SK-N-SH (cell line): Measurements from ENCODE around the gene DERL3. TPM values are rescaled to one million over a fixed set of nuclear protein-coding genes. Genes with fewer than 3 reads are reported as not detected.
"Not testable (repeated sequence)": the region's sequence is repeated elsewhere in the genome, so short reads cannot be mapped to it uniquely, and the experiment has no call there.

Source experiments
- CTCF ChIA-PET: fragments of 300-600, 350-600 bp; formaldehyde crosslinking; extraction: SDS; loops from one replicate; lab custom pipeline; 2021; lab: Yijun Ruan, JAX
- POLR2A ChIA-PET: fragments of 350-600 bp; sonication (Branson Sonifier 250); formaldehyde crosslinking; extraction: SDS; loops from one replicate; lab custom pipeline; 2020; ENCODE audit warnings: antibody characterized with exemption, inconsistent platforms; lab: Yijun Ruan, JAX
- DNase-seq: peaks from one replicate; pipeline ENCODE4 v3.0.0; 2012
- H2AFZ ChIP-seq: fragments of 200-600 bp; sonication (generic); 2 replicates; pipeline ENCODE4 v1.8.1; 2016; ENCODE audit warnings: antibody characterized with exemption, mild to moderate bottlenecking, low read depth
- H3F3A ChIP-seq: fragments of 200-600 bp; sonication (generic); replicated peaks from 2 replicates; pipeline ENCODE3; 2016; ENCODE audit warnings: antibody characterized with exemption, mild to moderate bottlenecking; ENCODE audit not compliant: insufficient read depth
- H3K27ac ChIP-seq, 2 experiments: fragments of 200-500 bp in 1 of 2; fragments of 200-600 bp in 1 of 2; sonication (Bioruptor generic) in 1 of 2; sonication (generic), shearing (Covaris generic) in 1 of 2; 2 replicates each; pipeline versions ENCODE4 v1.5.1 to v1.6.1; 2014 to 2016; ENCODE audit warnings: low read depth in 2 of 2, inconsistent platforms in 1 of 2, low read length in 1 of 2, mild to moderate bottlenecking in 1 of 2, mixed read lengths in 1 of 2
- H3K27me3 ChIP-seq: fragments of 200-600 bp; sonication (generic), shearing (Covaris generic); 2 replicates; pipeline ENCODE4 v1.6.1; 2016; ENCODE audit warnings: mixed run types; ENCODE audit not compliant: insufficient read depth
- H3K36me3 ChIP-seq, 2 experiments: fragments of 200-500 bp in 1 of 2; fragments of 200-600 bp in 1 of 2; sonication (Bioruptor generic) in 1 of 2; sonication (generic) in 1 of 2; replicated peaks in 1 of 2; 2 replicates each; pipeline versions ENCODE3 to v1.5.1; 2014 to 2016; ENCODE audit warnings: low read length in 1 of 2, mild to moderate bottlenecking in 1 of 2; ENCODE audit not compliant: insufficient read depth in 2 of 2, control insufficient read depth in 1 of 2
- H3K4me1 ChIP-seq, 2 experiments: fragments of 200-500 bp in 1 of 2; fragments of 200-600 bp in 1 of 2; sonication (Bioruptor generic) in 1 of 2; sonication (generic), shearing (Covaris generic) in 1 of 2; 2 replicates each; pipeline versions ENCODE4 v1.5.1 to v1.6.1; 2014 to 2016; ENCODE audit warnings: low read depth in 1 of 2, low read length in 1 of 2, mixed run types in 1 of 2; ENCODE audit not compliant: insufficient read depth in 2 of 2, control insufficient read depth in 1 of 2
- H3K4me2 ChIP-seq: fragments of 200-600 bp; sonication (generic), shearing (Covaris generic); 2 replicates; pipeline ENCODE4 v1.6.1; 2017; ENCODE audit warnings: mixed run types
- H3K4me3 ChIP-seq, 2 experiments: fragments of 200-500 bp in 1 of 2; fragments of 200-600 bp in 1 of 2; sonication (Bioruptor generic) in 1 of 2; sonication (generic), shearing (Covaris generic) in 1 of 2; 2 replicates each; pipeline versions ENCODE4 v1.5.1 to v1.8.1; 2014 to 2016; ENCODE audit warnings: low read depth in 2 of 2, inconsistent platforms in 1 of 2, low read length in 1 of 2, mild to moderate bottlenecking in 1 of 2, mixed read lengths in 1 of 2, moderate library complexity in 1 of 2
- H3K79me2 ChIP-seq: fragments of 200-600 bp; sonication (generic); 2 replicates; pipeline ENCODE4 v1.8.1; 2017; ENCODE audit warnings: mild to moderate bottlenecking; ENCODE audit not compliant: insufficient read depth
- H3K9ac ChIP-seq: fragments of 200-600 bp; sonication (generic); 2 replicates; pipeline ENCODE4 v1.6.1; 2017; ENCODE audit warnings: mixed run types
- H3K9me2 ChIP-seq: fragments of 200-600 bp; sonication (generic); 2 replicates; pipeline ENCODE4 v1.6.1; 2017; ENCODE audit warnings: mixed run types
- H3K9me3 ChIP-seq: fragments of 200-600 bp; sonication (generic); 2 replicates; pipeline ENCODE4 v1.6.1; 2017; ENCODE audit warnings: mixed run types, mild to moderate bottlenecking, moderate library complexity
- H4K20me1 ChIP-seq: fragments of 200-600 bp; sonication (generic); 2 replicates; pipeline ENCODE4 v1.6.1; 2017; ENCODE audit warnings: mild to moderate bottlenecking, mixed run types; ENCODE audit not compliant: insufficient read depth
- EZH2phosphoT487 ChIP-seq: fragments of 200-600 bp; sonication (generic); IDR thresholded peaks from 2 replicates; pipeline ENCODE4 v1.6.1; 2017; ENCODE audit warnings: low read depth, mixed run types, mild to moderate bottlenecking, antibody characterized with exemption, moderate library complexity, borderline replicate concordance
- MXI1 ChIP-seq: IDR thresholded peaks from 2 replicates; pipeline ENCODE4 v1.6.1; 2012; ENCODE audit warnings: mild to moderate bottlenecking, low read depth, low read length, improper control_type of control experiment
- NFIC ChIP-seq: IDR thresholded peaks from 2 replicates; pipeline ENCODE4 v1.4.0; 2012; ENCODE audit warnings: borderline replicate concordance
- NRF1 ChIP-seq: IDR thresholded peaks from 2 replicates; pipeline ENCODE4 v1.6.1; 2012; ENCODE audit warnings: low read depth, mild to moderate bottlenecking, low read length
- RAD21 ChIP-seq: IDR thresholded peaks from 2 replicates; pipeline ENCODE4 v1.6.1; 2012; ENCODE audit warnings: mild to moderate bottlenecking, low read length
- RCOR1 ChIP-seq: fragments of 150-350 bp; IDR thresholded peaks from 2 replicates; pipeline ENCODE4 v1.6.1; 2017; ENCODE audit warnings: antibody characterized with exemption, low read length
- SIN3A ChIP-seq: IDR thresholded peaks from 2 replicates; pipeline ENCODE4 v1.6.1; 2012; ENCODE audit warnings: low read depth, mild to moderate bottlenecking, low read length, moderate library complexity, borderline replicate concordance
- TCF12 ChIP-seq: IDR thresholded peaks from 2 replicates; pipeline ENCODE4 v1.4.0; 2012
- WGBS: methylation state at CpG from one replicate; pipeline ENCODE4 v1.1.6; 2017; ENCODE audit warnings: low lambda C conversion rate; 5-methylcytosine and 5-hydroxymethylcytosine counted together
- polyA plus RNA-seq, 3 experiments: library from polyadenylated mRNA; depleted of rRNA; stranded (reverse); fragments of >200 nt; gene quantifications; 2 replicates each; pipeline ENCODE4 v1.2.3, GENCODE V29; 2012

DERL3 gene
- polyA plus RNA-seq, 1 of the 3 experiments (the other 2 are of a cell fraction), result not detected

- no peaks in the 10 kb centered on the region for H3K79me2 ChIP-seq
- 86% methylated on average over 4 of the region's 4 CpGs for WGBS
- no peaks in the 10 kb centered on the region for H3K4me1 ChIP-seq
- no peaks in the 10 kb centered on the region for H3K27me3 ChIP-seq
- DNase-seq, result no peak
- CTCF ChIA-PET, result interaction anchor here (0.9 to 1.1 kb wide), 2 partner anchors 14 to 25 kb away, joined by 4 read pairs; no protein-coding TSS in a partner anchor
- no peaks in the 10 kb centered on the region for H4K20me1 ChIP-seq
- no peak overlapping the region for H3K9ac ChIP-seq
- no peak for TF ChIP-seq TCF12
- H3K4me2 ChIP-seq, result no peak overlapping the region
- no peaks in the 10 kb centered on the region for H3F3A ChIP-seq
- no peak overlapping the region for H3K4me3 ChIP-seq
- no peak overlapping the region for H2AFZ ChIP-seq
- no peaks in the 10 kb centered on the region for H3K9me3 ChIP-seq
- no peak overlapping the region for H3K27ac ChIP-seq
- POLR2A ChIA-PET, result no interaction called here
- no peaks in the 10 kb centered on the region for H3K9me2 ChIP-seq
- H3K36me3 ChIP-seq, result peaks cover 0 to 14% of the 10 kb centered on the region in 2 experiments
Observed at GRCh38 chr22:23874871-23875270, 36.1 kb upstream of the DERL3 start.

GRCh38 chr22:23868580-23868979 lies 29.8 kb upstream of the DERL3 start:
- CTCF ChIA-PET, result interaction anchor here (1.6 kb wide), 2 partner anchors 10 to 11 kb away, joined by 3 to 5 read pairs; no protein-coding TSS in a partner anchor

GRCh38 chr22:23864499-23865154 lies 25.8 kb upstream of the DERL3 start:
- H3K4me2 ChIP-seq, DNase-seq, H3K36me3 ChIP-seq, H3K4me1 ChIP-seq, H3K27me3 ChIP-seq, H3F3A ChIP-seq, POLR2A ChIA-PET, H3K79me2 ChIP-seq, H3K27ac ChIP-seq, H3K9me3 ChIP-seq, H3K9ac ChIP-seq, H3K9me2 ChIP-seq, H2AFZ ChIP-seq, H4K20me1 ChIP-seq, H3K4me3 ChIP-seq: not testable (repeated sequence)
- CTCF ChIA-PET, result interaction anchor here (1.2 to 4.3 kb wide), 4 partner anchors 15 to 30 kb away, joined by 3 to 27 read pairs (median 4); partner anchors contain the start of gene MIF
- 80% methylated on average over 11 of the region's 11 CpGs for WGBS

More at GRCh38 chr22:23868580-23868979, 29.8 kb upstream of the DERL3 start:
- no peaks in the 10 kb centered on the region for H3K79me2 ChIP-seq
- H3K4me1 ChIP-seq, result no peaks in the 10 kb centered on the region
- no peak overlapping the region for H3K4me3 ChIP-seq
- no peaks in the 10 kb centered on the region for H3K9me2 ChIP-seq
- no peak overlapping the region for H3K9ac ChIP-seq
- no peaks in the 10 kb centered on the region for H3K27me3 ChIP-seq
- H3K4me2 ChIP-seq, result no peak overlapping the region
- no peak overlapping the region for H2AFZ ChIP-seq
- no peaks in the 10 kb centered on the region for H4K20me1 ChIP-seq
- H3K27ac ChIP-seq, result no peak overlapping the region
- H3K9me3 ChIP-seq, result no peaks in the 10 kb centered on the region
- POLR2A ChIA-PET, result interaction anchor here (0.7 kb wide), 1 partner anchor 11 kb away, joined by 3 read pairs; the partner anchor contains the start of gene SLC2A11
- DNase-seq, result no peak
- no peaks in the 10 kb centered on the region for H3F3A ChIP-seq
- 90% methylated on average over 1 of the region's 4 CpGs for WGBS
- no peak for TF ChIP-seq MXI1
- TF ChIP-seq NFIC, result no peak
- TF ChIP-seq RCOR1, result no peak
- TF ChIP-seq EZH2phosphoT487, result no peak
- TF ChIP-seq SIN3A, result no peak
- TF ChIP-seq RAD21, result no peak
- no peak for TF ChIP-seq NRF1
- H3K36me3 ChIP-seq, result peaks cover 0 to 13% of the 10 kb centered on the region in 2 experiments
